GM18868 (cell line): ENCODE results near the gene PRKG2.

Source experiments
- ATAC-seq: cut with Tn5 transposase; IDR thresholded peaks from one replicate; pipeline ENCODE4 v1.9.1; 2021; ENCODE audit warnings: mild to moderate bottlenecking, moderate library complexity; ENCODE audit not compliant: unreplicated experiment

Gene PRKG2

DNA sequence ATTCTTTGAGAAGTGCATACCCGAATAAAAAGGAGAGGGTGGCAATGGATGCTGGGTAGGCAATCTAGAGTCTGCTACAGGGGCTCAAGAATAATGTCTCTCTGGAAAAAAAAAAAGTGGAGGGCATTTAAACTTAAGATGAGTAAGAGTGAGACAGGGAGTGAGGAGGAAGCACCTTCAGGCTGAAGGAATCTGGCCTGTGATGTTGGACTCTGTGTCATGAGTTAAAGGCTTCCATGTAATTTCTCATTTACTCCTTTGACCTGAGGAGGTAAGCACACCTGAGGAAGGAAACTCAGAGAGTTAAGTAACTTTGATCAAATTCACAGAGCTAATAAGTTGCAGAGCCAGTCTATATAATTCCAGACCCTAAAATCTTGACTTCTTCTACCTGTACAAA is 3.2 kb upstream of the PRKG2 start:
- ATAC-seq: no peak

DNA sequence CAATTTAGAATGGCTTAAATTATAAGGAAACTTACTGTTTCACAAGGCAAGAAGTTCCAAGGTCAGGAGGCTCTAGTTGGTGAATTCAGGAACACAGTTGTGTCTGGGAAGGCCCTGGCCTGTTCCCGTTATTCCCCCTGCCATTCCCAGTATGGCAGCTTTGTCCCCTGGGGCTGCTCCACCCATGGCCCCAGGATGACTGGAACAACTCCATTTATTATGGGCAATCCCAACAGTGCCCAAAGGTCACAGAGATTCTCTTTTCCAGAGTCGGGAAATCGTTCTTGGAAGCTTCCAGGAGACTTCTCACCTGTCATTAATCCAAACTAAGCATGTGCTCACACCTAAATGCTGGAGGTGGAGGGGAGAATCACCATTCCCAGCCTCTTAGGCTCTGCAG is 2.8 kb upstream of the PRKG2 start:
- no peak for ATAC-seq

DNA sequence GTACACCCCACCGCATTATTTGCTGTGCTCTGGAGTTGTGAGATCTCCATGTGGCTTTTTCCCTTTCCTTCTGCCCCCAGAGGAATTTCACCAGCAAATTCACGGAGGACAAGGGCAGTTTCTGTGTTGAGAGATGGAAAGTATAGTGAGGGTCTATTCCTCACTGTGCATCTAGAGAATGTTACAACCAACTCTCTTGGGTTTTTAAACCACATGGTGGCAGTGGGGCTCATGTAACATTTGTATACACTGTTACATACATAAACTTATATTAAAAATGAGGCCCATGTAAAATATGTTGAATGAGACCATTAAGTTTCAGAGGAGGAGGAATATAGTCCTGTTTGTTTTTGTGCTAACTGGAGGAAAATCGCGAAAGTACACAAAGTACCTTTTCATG is 909 bp upstream of the PRKG2 start:
- ATAC-seq: no peak

DNA sequence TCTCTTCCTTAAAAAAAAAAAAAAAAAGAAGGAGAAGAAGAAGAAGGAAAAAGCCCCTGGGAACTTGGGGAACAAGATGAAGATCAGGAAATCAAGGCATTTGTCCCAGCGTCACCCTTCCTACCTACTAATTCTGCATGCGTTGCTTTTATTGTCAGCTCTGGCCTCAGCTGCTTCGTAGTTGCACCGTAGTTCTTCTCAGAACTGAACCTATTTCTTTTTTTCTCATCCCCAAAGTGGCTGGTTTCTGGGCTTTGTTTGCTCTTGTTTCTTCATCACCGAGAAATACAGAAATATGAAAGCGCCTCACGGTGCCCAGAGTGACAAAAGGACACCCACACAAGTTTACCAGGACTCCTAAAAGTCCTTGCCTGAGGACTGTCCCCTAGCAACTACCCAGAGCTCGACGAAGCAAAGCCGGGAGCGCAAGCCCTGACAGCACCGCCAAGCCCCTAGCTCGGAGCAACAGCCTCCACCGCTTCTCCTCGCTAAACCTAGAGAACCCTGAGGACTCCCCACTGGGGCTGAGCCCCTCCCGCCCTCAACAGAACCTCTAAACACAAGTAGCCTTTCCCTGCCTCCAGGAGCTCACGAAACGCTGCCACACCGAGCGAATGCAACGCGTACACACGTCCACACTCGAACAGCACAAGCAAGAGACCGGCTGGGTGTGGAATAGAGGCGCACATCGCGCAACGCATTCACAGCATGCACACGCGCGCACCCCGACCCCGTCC is 710 bp downstream of the PRKG2 start:
- ATAC-seq: no peak

DNA sequence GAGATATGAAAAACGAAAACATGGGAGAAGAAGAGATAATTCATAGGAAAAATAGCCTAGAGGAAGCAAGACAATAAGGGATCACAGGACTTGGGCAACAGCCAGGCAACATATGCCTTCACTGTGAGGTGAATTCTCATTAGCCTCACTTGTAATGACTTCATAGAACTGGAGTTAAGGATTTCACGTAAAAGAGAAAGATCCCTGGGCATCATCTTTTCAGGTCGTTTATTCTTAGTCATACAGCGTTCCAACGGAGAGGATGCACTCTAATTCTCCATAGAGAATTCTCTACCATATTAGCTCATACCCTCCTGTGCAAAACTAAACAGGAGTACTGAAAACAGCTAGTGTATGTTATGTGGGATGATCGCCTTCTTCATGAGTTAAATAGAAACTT is 1.4 kb downstream of the PRKG2 start:
- no peak for ATAC-seq

DNA sequence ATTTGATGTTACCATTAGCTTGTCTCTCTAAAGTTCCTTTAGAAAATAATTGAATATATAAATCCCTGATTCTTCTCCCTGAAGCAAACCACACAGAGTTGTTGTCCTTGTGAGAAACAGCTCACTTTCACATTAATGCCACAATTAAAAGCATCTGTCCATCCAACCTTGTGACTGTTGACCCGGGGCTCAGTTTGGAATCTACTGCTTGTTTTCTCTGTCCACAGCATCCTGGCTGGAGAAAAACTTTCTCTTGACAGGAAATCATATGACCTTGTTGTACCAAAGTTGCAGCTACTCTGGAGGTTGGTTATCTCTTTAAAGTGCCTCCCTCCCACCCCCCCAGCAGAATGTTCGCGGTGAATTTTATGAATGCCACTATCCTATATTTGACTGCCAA is 3.1 kb downstream of the PRKG2 start:
- ATAC-seq: no peak

DNA sequence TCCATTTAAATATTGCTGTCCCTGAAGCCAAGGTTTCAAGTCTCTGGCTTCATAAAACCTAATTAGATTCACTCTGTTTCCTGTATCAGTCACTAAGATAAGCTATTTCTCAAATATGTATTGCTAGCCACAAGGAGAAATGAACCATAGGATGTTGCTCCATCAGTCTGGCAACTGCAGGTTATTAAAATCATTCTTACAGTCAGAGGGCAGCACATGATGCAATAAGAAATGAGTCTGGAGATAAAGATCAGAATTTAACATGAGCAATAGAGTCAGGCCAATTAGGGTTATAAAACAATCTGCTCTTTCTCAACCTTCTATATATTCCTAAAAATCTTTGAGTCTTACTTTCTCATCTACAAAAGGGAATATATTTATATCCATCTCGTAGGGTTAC is 7.2 kb downstream of the PRKG2 start:
- no peak for ATAC-seq

DNA sequence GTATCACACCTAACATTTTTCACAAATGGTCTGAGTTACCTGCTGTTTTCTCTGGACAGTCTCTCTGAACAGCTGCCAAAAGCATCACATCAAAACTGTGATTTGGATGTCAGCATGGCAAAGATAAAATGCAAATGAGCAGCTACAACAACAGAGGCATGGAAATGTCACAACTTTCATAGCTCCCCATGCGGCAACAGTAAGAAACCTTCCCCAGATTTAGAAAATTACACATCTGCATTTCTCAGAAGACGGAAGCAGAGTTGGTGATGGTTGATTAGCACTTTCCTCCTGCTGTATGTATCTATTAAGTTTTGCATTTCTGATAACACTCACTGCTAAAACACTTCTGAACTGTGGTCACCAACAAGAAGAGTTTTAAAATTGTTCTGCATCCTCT is 9.7 kb downstream of the PRKG2 start:
- no peak for ATAC-seq

DNA sequence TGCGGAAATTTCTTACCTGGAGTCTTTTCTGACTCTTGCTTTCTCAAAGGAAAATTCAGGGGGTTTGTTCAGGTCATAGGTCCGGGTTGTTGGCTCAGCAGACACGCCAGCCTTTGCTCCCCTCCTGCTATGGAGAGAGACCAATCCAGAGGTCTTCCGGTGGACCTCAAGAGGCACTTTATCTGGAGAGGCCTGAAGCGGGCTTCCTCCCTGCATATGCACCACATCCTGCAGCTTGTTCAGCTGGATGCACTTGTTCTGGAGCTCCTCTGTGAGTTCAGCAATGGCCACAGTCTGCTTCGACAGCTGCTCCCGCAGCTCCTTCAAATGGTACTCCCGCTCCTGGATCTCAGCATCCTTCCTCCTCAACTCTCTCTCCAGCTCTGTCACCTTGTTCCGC is 10.5 kb downstream of the PRKG2 start:
- no peak for ATAC-seq

DNA sequence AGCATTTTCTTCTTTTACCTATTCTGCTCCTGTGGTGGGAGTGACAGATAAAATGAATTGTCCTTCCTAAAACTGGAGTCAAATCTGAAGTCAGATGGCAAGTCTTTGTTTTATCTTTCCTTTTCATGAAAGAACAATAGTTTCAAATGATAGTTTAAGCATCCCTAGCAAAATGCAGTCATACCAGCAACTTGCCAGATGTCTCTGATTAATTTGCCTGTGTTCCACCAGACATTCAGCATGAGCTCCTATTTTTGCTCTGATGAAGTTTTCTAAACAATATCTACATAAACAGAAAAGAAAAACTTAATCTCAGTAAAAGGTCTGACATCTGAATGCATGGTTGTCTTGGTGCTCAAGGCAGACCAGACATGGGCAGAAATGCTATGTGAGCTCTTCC is 15.2 kb downstream of the PRKG2 start:
- no peak for ATAC-seq

DNA sequence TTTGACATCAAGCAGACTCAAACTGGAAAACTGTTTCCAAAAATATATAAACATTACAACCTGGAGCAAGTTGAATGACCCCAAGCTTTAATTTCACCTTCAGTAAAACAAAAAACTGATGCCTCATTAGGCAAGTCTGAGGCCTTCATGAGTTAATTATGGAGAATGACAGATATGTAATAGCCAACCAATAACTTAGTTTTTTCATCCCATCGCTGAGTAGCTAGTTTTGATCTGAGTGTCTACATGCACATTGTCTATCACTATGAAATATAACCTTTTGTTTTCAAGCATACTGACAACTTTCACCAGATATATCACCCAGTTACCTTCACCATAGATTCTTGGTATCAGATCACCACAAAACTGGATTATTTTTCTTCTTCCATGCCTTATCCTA is 16.4 kb downstream of the PRKG2 start:
- no peak for ATAC-seq

DNA sequence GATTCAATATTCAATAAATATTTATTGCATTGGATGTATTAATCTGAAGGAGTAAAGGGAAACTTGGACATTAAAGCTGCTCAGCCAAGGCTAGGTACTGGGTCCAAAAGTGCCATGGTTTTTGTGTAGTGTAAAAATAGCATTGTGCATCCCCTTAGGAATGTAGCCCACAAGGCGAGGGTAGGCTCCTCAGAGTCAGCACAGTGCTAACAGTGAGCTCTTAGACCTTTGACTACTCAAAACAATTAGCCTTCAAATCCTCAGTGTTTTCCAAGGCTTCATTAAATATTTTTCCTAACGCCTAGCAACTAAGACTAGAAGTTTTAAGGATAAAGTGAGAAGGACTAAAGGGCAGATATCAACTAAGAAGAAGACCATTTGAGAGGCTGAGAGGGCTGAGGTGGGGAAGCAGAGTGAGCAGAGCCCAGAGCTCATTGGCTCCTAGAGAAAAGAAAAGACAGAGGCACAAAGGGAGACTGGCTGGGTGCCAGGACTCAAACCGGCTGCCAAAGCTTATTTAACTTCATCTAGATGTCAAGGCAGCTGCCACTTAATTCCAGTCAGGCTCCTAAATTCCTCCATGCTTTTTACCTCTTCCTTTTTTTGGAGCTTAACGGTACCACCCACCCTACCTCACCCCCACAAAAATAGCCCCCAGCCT is 17.0 kb downstream of the PRKG2 start:
- no peak for ATAC-seq

DNA sequence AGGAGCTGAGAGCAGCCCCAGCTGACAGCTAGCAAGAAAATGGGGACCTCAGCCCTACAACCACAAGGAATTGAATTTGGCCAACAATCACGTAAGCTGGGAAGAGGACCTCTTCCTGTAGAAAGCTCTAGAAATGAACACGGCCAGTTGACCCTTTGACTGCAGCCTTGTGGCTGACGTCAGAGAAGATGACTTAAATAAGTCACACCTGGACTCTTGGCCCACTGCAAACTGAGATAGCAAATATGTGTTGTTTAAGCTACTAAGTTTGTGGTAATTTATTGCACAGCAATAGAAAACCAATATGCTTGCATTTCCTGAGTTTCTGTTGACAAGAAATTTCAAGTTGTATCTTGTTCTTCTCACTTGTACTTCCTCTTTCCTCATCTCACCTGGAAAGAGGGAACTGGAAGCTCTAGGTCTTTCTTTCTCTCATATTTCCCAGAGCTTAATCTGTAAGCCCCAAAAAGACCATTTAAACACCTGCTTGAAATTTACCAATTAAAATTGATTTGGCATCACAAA is 18.8 kb downstream of the PRKG2 start:
- no peak for ATAC-seq

DNA sequence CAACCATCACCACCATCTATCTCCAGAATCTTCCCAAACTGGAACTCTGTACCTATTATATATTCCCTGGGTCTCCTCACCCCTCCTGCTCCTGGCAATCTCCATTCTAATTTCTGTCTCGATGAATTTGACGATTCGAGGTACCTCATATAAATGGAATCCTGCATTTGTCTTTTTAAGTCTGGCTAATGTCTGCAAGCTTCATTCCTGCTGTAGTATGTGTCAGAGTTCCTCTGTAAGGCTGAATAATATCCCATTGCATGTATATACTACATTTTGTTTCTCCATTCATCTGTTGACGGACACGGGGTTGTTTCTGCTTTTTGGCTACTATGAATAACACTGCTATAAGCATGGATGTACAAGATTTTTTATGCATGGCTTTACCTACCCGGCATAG is 19.5 kb downstream of the PRKG2 start:
- ATAC-seq: no peak

DNA sequence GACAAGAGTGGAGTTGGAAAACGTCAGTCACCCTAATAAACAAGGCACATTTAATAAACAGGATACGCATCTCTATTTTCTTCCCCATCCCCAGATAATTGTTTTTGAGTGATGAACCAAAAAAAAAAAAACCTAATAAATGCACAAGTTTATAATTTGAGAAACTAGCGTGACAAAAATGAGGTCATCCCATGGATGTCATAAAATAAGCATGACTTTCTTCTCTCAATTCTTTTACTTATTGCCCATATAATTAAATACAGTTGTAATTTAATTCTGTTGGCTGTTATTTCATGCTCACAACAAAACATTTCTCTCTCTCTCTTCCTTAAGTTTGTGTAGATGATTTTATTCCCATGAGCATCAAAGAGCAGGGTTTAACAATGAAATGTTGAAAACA is 20.7 kb downstream of the PRKG2 start:
- no peak for ATAC-seq

DNA sequence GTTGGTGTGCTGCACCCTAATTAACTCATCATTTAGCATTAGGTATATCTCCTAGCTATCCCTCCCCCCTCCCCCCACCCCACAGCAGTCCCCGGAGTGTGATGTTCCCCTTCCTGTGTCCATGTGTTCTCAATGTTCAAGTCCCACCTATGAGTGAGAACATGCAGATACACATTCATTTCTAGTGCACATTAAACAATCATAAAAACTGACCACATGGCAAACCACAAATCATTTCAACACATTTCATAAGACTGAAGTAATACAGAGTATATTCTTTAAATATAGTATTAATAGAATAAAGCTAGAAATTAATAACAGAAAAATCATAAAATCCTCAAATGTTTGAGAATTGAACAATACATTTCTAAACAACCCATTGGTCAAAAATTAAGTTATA is 34.1 kb downstream of the PRKG2 start:
- no peak for ATAC-seq

DNA sequence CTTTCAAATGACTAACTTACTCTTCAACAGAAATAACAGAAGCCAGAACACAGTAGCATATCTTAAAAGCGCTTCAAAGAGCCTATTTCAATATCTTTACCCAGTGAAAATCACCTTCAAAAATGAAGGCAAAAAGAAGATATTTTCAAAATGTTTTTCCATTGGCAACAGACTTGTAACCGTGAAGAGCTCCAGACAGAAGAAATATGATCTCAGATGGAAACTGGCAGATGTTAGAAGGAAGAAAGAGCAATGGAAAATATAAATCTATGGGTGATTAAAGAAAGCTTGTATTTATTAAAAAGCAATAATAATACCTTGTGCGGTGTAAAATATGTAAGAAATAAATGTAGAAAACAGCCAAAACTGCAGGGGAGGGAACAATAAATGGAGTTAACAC is 35.7 kb downstream of the PRKG2 start:
- no peak for ATAC-seq

DNA sequence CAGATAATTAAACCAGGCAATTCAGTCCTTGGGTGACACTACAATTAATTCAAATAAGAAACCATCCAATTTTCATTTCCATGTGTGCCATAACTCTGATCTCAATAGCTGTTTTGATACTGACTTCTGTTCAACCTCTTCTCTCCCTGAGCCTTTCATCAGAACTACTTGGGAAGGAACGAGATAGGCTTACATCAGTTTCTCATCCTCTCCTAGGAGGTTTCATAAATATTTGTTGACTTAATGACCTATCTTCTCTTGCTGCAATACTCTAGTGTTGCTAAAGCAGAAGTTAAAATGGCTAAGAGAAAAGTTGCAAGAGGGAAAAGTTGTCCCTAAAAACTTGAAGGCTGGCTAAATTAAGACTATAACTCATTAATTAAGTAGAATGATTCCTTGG is 41.8 kb downstream of the PRKG2 start:
- no peak for ATAC-seq

DNA sequence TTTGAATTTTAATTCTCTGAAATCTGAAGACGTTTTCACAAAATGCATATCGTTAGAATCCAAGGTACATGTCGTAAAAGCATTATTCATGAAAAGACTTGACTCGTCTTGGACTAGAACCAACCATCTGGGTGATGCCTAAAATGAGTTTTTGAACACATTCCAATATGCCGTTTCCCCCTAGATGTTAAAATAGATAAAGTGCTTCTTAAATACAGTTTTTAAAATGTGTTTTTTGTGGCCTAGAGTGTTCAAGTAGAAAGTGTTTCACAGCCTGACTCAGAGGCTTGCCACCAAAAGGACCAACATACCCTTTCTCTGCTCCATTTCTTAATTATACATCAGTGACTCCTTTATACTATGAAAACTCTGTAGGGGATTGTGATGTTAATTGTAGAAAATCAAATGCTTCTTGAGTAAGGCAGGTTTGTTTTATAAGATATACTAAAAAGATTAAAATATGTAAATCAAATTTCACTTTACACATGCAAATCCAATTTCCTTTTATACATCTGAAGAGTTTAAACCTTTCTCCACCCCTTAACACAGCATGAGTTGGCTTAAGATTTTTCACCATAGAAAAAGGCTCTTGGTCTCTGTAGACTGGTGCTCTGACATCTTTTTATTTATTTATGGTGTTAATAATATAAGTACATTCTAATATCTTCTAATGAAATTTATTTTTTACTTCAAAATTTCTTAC is 48.4 kb downstream of the PRKG2 start:
- ATAC-seq: no peak

DNA sequence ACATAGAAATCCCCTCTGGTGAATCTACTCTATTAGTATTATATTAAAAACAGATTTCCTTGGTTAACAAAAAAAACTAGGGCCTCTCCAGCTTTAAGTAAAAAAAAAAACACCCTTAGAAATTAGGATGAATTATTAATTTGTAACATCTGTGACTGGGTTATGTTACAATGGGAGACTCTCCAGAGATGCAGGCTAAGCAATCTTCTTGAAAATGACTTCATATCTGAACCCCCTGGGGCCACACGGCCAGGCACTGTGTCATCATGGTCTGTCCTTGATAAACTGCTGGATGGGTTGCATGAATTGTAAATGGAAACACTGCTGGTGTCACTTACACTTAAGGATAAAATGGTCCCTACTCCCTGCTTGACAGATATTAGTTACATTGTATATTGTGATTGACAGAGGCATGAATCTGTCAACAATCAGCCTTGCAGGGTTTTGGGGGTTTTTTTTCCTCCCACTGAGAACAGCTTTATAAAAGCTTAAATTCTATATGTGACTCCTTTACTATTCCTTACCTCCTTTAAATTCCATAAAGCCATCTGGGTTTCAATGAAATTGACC is 49.1 kb downstream of the PRKG2 start:
- no peak for ATAC-seq

DNA sequence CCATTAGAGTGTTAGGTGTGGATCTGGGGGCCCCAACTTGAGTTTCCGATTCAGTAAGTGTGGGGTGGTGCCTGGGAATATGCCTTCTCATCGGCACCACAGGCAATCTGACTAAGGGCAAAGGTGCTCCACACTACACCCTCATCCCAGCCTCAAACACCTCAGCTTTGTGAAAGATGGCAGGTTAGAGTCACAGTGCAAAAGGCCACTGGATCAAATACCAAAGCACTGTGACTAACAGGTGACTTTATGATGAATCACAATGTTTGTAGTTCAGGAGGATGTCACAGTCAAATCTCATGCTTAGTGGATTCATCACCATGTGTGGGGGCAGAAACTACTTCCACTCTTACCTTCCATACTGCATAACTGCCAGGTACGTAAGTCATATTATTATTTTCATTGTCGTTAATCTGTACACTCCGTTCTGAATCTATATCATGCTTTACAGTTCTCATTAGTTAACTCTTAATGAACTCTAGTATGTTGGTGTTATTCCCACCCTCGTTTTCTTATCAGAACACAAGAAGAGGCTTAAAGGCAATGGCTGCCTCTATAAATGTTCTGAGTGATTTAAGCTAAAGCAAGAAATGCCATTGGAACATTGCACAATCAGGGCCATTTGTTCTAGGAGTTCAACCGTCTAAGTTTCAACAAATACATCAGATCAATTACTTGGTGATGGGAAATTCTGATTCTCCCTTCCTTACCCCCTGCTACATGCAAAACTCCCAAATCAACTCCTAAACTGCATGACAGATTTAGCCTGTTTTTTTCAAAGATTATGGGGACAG is 50.2 kb downstream of the PRKG2 start:
- ATAC-seq: no peak
